Epithelial cell of proximal tubule (primary cell): Measurements from ENCODE around the gene SLC25A30. TPM values are rescaled to one million over a fixed set of nuclear protein-coding genes. Genes with fewer than 3 reads are reported as not detected.

ENCODE experiments used
- DNase-seq: peaks from one replicate; pipeline ENCODE4 v3.0.0-alpha.2; 2011; ENCODE audit warnings: low read depth
- H3K4me3 ChIP-seq: 2 replicates; pipeline ENCODE4 v1.5.1; 2011; ENCODE audit warnings: low read depth, mild to moderate bottlenecking, low read length
- total RNA-seq: library from RNA; depleted of rRNA; stranded (reverse); fragments of >200 nt; gene quantifications from 2 replicates; pipeline ENCODE4 v1.2.3, GENCODE V29; 2015
- TF ChIP-seq, protein P1 (sequence below): conservative IDR thresholded peaks from 2 replicates; pipeline ENCODE4 v1.5.1; 2012; ENCODE audit warnings: low read depth, mild to moderate bottlenecking, low read length

Gene SLC25A30, protein sequence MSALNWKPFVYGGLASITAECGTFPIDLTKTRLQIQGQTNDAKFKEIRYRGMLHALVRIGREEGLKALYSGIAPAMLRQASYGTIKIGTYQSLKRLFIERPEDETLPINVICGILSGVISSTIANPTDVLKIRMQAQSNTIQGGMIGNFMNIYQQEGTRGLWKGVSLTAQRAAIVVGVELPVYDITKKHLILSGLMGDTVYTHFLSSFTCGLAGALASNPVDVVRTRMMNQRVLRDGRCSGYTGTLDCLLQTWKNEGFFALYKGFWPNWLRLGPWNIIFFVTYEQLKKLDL
- 4.7 and 5.6 TPM in 2 replicates for total RNA-seq

DNA sequence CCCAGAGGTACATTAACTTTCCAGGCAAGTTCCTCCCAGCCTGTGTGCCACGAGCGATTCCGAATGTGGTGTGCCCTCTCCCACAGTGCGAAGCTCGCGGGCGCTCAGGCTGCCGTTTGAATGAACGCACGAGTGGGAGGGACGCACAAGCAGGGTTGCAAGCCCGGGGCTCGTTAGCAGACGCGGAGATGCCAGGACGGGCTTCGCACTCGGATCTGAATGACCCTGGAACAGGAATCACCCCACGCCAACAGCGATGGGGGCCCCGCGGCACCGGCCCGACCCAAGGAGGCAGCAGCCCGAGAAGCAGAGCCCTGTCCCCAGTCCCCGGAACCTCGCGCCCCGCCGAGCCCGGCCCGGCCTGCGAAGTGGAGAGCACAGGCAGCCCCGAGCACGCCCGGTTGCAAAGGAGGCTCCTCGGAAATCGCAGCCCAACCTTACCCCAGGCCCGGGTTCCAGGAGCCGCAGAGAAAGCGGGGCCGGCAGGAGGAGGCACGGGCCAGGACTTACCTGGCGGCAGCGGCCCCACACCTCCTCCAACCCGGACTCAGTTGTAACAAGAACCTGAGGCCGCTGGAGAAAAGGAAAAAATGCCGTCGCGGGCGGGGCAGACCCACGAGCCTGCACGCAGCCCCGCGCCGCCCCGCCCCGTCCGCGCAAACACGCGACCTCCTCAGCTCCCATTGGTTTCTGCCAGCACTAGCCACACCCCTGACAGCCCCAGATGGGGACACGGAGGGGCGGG, at the start of gene SLC25A30:
Gene SLC25A30 (minus strand): TSS at position 584 of the 745 bp plus-strand sequence. CDS start 6,948 bp downstream, outside the sequence.
- DNase-seq = no peak
- TF ChIP-seq, protein P1, sequence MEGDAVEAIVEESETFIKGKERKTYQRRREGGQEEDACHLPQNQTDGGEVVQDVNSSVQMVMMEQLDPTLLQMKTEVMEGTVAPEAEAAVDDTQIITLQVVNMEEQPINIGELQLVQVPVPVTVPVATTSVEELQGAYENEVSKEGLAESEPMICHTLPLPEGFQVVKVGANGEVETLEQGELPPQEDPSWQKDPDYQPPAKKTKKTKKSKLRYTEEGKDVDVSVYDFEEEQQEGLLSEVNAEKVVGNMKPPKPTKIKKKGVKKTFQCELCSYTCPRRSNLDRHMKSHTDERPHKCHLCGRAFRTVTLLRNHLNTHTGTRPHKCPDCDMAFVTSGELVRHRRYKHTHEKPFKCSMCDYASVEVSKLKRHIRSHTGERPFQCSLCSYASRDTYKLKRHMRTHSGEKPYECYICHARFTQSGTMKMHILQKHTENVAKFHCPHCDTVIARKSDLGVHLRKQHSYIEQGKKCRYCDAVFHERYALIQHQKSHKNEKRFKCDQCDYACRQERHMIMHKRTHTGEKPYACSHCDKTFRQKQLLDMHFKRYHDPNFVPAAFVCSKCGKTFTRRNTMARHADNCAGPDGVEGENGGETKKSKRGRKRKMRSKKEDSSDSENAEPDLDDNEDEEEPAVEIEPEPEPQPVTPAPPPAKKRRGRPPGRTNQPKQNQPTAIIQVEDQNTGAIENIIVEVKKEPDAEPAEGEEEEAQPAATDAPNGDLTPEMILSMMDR = no peak
- peak within 1 kb of the TSS; percentile 91 for H3K4me3 ChIP-seq

DNA sequence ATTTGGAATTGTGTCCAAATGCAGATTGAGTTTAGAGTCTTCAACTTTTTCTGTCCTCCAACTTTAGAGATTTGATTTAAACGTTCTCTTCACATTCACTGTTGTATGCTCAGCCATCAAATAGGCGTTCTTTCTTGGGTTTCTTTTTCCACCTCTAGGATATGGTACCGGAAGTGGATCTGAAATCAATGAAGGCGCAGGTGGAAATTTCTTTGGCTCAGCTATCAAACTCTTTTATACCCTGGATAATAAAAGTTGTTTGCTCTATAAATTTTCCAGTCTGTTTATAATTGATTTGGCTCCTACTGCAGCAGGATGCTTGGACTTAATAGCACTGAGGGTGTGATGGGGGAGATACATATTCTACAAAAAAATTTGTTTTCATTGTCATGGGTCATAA, 48.2 kb upstream of the SLC25A30 start:
- TF ChIP-seq, protein P1 = no peak
- H3K4me3 ChIP-seq = peak overlapping the region; percentile 92
- DNase-seq = no peak

DNA sequence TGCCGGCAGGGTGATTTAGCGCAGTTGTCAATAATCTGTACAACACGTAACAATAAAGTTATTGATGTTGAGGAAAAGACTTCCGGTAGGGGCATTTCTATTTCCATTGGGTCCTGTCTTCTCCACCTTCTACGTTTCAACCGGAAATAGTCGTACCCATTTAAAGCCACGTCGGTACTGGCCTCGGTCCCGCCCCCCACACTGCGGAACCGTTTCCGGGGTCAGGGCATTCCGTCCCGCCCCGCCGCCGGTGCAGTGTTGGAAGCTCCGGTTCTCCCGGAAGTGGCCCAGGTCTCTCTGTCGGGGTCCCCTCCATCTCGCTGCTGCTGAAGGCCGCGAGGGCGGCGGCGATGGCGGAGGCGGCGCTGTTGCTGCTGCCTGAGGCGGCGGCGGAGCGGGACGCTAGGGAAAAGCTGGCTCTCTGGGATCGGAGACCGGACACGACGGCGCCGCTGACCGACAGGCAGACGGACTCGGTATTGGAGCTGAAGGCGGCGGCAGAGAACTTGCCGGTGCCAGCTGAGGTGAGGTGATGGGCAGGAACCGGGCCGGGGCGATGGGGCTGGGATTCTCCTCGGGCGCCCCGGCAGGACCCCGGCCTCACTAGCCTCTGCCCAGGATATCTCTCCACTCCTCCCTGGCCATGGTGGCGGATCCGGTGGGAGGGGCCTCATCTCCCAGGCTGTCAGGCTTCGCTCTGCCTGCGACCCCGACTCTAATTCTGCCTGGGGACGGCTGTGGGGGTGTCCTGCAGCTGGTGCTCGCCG, 46.7 kb upstream of the SLC25A30 start, which contains the start of gene COG3:
Gene COG3 (plus strand): TSS at position 253 of the 767 bp plus-strand sequence. CDS start 98 bp downstream, at position 351.
- TF ChIP-seq, protein P1 = peak; percentile 45
- peak within 1 kb of the TSS; percentile 92 for H3K4me3 ChIP-seq
- DNase-seq = peak; percentile 93

DNA sequence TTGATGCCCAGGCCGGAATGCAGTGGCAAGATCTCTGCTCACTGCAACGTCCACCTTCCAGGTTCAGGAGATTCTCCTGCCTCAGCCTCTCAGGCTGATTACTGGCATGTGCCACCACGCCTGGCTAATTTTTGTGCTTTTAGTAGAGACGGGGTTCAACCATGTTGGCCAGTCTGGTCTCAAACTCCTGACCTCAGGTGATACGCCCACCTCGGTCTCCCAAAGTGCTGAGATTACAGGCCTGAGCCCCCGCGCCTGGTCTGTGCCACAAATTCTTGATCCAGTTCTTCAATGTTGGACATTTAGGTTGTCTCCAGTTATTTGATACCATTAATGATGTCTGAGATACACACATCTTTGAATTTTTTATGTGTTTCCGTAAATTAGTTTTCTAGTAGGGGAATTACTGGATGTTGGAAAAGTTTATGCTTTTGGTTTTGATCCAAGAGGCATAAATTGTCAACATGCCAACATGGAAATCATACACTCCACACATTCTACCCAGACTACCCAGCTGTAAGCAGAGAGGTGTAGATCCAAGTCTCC, 46.0 kb upstream of the SLC25A30 start:
- no peak for DNase-seq
- peak overlapping the region; percentile 92 for H3K4me3 ChIP-seq
- TF ChIP-seq, protein P1 = no peak

DNA sequence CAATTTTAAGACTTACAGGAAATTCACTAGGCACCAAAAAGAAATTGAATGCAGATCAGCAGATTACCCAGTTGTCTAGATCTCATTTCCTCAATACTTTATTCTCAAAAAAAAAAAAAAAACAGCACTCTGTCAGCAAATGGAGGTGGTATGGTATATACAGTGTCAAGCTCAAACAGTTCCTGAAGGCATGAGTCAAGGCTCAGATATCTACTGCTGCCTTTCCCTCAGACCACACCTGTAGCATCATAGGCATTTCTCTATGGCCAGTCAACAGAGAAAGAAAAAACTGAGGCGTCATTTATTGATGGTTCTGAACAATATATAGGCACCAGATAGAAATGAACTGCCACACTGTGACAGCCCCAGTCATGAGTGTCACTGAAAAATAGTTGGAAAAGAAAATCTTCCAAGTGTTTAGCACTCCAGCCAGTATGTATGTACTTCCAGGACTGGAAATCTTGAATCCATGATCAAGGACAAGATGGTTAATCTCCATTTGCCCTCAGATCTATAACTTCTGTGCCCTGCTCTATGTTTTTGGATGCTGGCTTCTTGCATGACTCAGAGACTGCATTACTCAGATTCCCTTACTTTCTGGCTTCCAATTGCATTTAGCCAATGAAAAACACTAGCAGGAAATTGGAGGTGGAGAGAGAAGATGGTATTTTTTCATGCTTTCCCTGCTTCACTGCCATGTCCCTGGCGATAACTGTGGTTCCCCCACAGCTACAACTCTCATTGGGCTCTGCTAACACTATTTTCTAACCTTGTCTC, 38.2 kb upstream of the SLC25A30 start:
- DNase-seq = no peak
- TF ChIP-seq, protein P1 = no peak
- no peak overlapping the region for H3K4me3 ChIP-seq

DNA sequence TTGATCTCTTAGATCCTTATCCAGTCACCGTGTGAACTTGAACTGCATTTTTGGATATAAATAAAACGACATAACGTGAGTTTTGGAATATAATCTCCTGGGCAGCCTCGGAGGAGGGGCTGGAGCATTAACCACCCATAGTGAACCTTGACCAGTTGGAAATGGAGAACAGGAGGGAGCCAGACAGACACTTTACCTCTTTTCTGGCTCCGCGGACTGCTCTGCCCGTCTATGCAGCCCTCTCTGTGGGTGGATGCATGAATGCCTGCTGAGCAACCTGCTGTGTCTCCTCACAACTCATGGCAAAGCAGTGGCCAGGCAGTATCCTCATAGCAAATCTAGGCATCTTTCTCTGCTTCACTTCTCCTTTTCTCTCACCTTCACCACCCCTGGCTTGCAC, 36.0 kb upstream of the SLC25A30 start:
- DNase-seq = no peak
- no peak overlapping the region for H3K4me3 ChIP-seq
- TF ChIP-seq, protein P1 = no peak
